Pancreas (tissue), 10 donors: ENCODE measurements around the gene AKR1C8. TPM values are rescaled to one million over a fixed set of nuclear protein-coding genes. Genes with fewer than 3 reads are reported as not detected.

ENCODE experiments used
- ATAC-seq, 4 donors: fragments of 200-7000 bp; cut with Tn5 transposase; one replicate each; pipeline versions ENCODE4 v1.8.0 to v1.9.1; 2020; ENCODE audit warnings: mild to moderate bottlenecking in 4 of 4, moderate library complexity in 4 of 4
- DNase-seq, 6 donors: peaks; one replicate each; pipeline ENCODE4 v3.0.0-alpha.2; 2020
- FAIRE-seq: peaks from 2 replicates; lab custom pipeline; 2012; peaks lifted over from hg19 to GRCh38; lab: Jason Lieb, UNC
- H3K27ac ChIP-seq, 4 donors: fragments of 200-600 bp; sonication (generic); 1 replicate in 3 of 4; 2 replicates in 1 of 4; pipeline versions ENCODE4 v1.5.0 to v1.8.0; 2020
- H3K27me3 ChIP-seq, 4 donors: fragments of 200-600 bp; one replicate each; pipeline ENCODE4 v1.8.0; 2021
- H3K36me3 ChIP-seq, 3 donors: fragments of 200-600 bp; sonication (generic) in 1 of 3; one replicate each; pipeline versions ENCODE4 v1.5.0 to v1.8.0; 2020 to 2021
- H3K4me1 ChIP-seq, 3 donors: fragments of 200-600 bp; one replicate each; pipeline ENCODE4 v1.8.0; 2021
- H3K4me3 ChIP-seq, 4 donors: fragments of 200-600 bp; sonication (generic) in 2 of 4; one replicate each; pipeline versions ENCODE4 v1.5.0 to v1.8.0; 2020 to 2021
- H3K9me3 ChIP-seq, 4 donors: fragments of 200-600 bp; one replicate each; pipeline ENCODE4 v1.8.0; 2021
- WGBS, 2 donors: extraction: QIAGEN DNeasy Blood & Tissue Kit; methylation state at CpG; one replicate each; pipeline ENCODE4 v1.1.7; 2013; 5-methylcytosine and 5-hydroxymethylcytosine counted together
- intact Hi-C, 3 donors: fragments of 100-400 bp; cut with DNase I; formaldehyde crosslinking; loops; one replicate each; pipeline versions ENCODE4 v1.11.1 to v1.14.2; 2022
- polyA plus RNA-seq, 2 donors: library from polyadenylated mRNA; stranded (reverse); fragments of 200-250 nt; gene quantifications; one replicate each; pipeline ENCODE4 v1.2.3, GENCODE V29; 2013
- total RNA-seq, 6 donors: library from RNA; stranded (reverse); fragmentation: NEBNext Ultra II Directional in 4 of 6; extraction: Animal tissue kit (Norgen Biotek cat#: 25700) in 4 of 6; gene quantifications; one replicate each; pipeline versions ENCODE4 v1.2.1 to v1.2.4, GENCODE V29; 2021 to 2023
- TF ChIP-seq, protein P1 (sequence below), 4 donors: fragments of 200-600 bp; sonication (generic) in 3 of 4; IDR thresholded peaks; one replicate each; pipeline versions ENCODE4 v1.5.0 to v1.8.0; 2021; ENCODE audit warnings: antibody characterized with exemption in 4 of 4
- donor health status: healthy with polysubstance abuse.
- donor health status: DM: no; HTN: no; CAD: no; lungs with moderate emphysema.
- donor health status: DM: no; HTN: no; CAD: no.
- donor health status: control.
- donor health status: control.
- donor health status: Bipolar disorder and iron deficiency.
- donor health status: DM: yes; HTN: yes; CAD: no.
- donor health status: DM: no; HTN: no; CAD: no.
- donor health status: DM: no; HTN: no; CAD: no.
- donor health status: DM: yes; HTN: yes; CAD: no.

AKR1C8 gene
- total and polyA plus RNA-seq, 8 donors, result not detected

GRCh38 chr10:5165738-5166137 lies 19.2 kb downstream of the AKR1C8 start:
- Histone ChIP-seq H3K4me3 (no peak overlapping the region), H3K27me3 (no peaks in the 10 kb centered on the region), H3K9me3 (no peaks in the 10 kb centered on the region), H3K4me1 (no peaks in the 10 kb centered on the region), H3K27ac (no peak overlapping the region), H3K36me3 (no peaks in the 10 kb centered on the region)
- TF ChIP-seq, protein P1, sequence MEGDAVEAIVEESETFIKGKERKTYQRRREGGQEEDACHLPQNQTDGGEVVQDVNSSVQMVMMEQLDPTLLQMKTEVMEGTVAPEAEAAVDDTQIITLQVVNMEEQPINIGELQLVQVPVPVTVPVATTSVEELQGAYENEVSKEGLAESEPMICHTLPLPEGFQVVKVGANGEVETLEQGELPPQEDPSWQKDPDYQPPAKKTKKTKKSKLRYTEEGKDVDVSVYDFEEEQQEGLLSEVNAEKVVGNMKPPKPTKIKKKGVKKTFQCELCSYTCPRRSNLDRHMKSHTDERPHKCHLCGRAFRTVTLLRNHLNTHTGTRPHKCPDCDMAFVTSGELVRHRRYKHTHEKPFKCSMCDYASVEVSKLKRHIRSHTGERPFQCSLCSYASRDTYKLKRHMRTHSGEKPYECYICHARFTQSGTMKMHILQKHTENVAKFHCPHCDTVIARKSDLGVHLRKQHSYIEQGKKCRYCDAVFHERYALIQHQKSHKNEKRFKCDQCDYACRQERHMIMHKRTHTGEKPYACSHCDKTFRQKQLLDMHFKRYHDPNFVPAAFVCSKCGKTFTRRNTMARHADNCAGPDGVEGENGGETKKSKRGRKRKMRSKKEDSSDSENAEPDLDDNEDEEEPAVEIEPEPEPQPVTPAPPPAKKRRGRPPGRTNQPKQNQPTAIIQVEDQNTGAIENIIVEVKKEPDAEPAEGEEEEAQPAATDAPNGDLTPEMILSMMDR (IDR thresholded peaks at IDR 0.05), result no peak
- WGBS, 2 donors, result 4 to 5% methylated on average over 1 of the region's 1 CpG
- no peak for FAIRE-seq
- intact Hi-C loops, result no loop called here
- no peak for ATAC-seq
- no peak for DNase-seq

DNA sequence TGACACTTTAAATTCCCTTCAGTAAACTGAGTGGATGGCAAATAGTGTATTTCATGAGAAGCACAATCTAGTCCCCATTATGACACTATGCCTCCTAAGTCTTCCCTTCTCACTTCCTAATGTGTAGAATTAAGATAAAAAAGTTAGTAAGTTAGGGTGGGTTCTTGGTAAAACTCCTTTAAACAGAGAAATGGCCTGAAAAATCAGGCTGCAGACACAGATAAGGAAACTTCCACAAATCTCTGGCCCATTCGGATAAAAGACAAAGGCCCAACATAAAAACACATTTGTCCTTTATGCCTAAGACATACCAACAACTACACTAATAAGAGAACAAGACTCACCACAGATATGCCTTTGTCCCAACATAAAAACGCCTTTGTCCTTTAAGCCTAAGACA lies 21.5 kb downstream of the AKR1C8 start:
- ATAC-seq (no peak), FAIRE-seq (no peak), DNase-seq (no peak)
- H3K27ac ChIP-seq, result no peak overlapping the region
- intact Hi-C loops, result no loop called here
- WGBS, 2 donors, result 46 to 59% methylated on average over 2 of the region's 2 CpGs
- no peaks in the 10 kb centered on the region for H3K27me3 ChIP-seq
- no peaks in the 10 kb centered on the region for H3K9me3 ChIP-seq
- H3K4me1 ChIP-seq, result no peaks in the 10 kb centered on the region
- TF ChIP-seq, protein P1 (IDR thresholded peaks at IDR 0.05), result no peak
- H3K4me3 ChIP-seq, result no peak overlapping the region
- H3K36me3 ChIP-seq, result no peaks in the 10 kb centered on the region

- FAIRE-seq (no peak), ATAC-seq (no peak), DNase-seq (no peak)
- no peak overlapping the region for H3K4me3 ChIP-seq
- TF ChIP-seq, protein P1 (IDR thresholded peaks at IDR 0.05), result no peak
- H3K27me3 ChIP-seq, result no peaks in the 10 kb centered on the region
- H3K9me3 ChIP-seq, result no peaks in the 10 kb centered on the region
- WGBS, 2 donors, result 79 to 90% methylated on average over 6 of the region's 6 CpGs
- no peaks in the 10 kb centered on the region for H3K36me3 ChIP-seq
- no peaks in the 10 kb centered on the region for H3K4me1 ChIP-seq
- intact Hi-C loops, result no loop called here
- H3K27ac ChIP-seq, result no peak overlapping the region
Measured at GRCh38 chr10:5159126-5159525, 25.8 kb downstream of the AKR1C8 start.

GRCh38 chr10:5157501-5157900 lies 27.4 kb downstream of the AKR1C8 start:
- H3K9me3 ChIP-seq, result no peaks in the 10 kb centered on the region
- FAIRE-seq (no peak), ATAC-seq (no peak), DNase-seq (no peak)
- H3K36me3 ChIP-seq, result no peaks in the 10 kb centered on the region
- TF ChIP-seq, protein P1 (IDR thresholded peaks at IDR 0.05), result no peak
- intact Hi-C loops, result no loop called here
- no peaks in the 10 kb centered on the region for H3K4me1 ChIP-seq
- no peaks in the 10 kb centered on the region for H3K27me3 ChIP-seq
- 81 to 91% methylated on average over 10 of the region's 10 CpGs for WGBS, 2 donors
- H3K4me3 ChIP-seq, result no peak overlapping the region
- no peak overlapping the region for H3K27ac ChIP-seq

GRCh38 chr10:5155951-5156350 lies 29.0 kb downstream of the AKR1C8 start:
- TF ChIP-seq, protein P1 (IDR thresholded peaks at IDR 0.05), result no peak
- ATAC-seq (no peak), FAIRE-seq (no peak), DNase-seq (no peak)
- no peaks in the 10 kb centered on the region for H3K36me3 ChIP-seq
- WGBS, 2 donors, result 57 to 68% methylated on average over 1 of the region's 1 CpG
- H3K4me1 ChIP-seq, result no peaks in the 10 kb centered on the region
- no peaks in the 10 kb centered on the region for H3K9me3 ChIP-seq
- intact Hi-C loops, result no loop called here
- H3K4me3 ChIP-seq, result no peak overlapping the region
- no peaks in the 10 kb centered on the region for H3K27me3 ChIP-seq
- H3K27ac ChIP-seq, result no peak overlapping the region
